Neuronal stem cell (in vitro differentiated cells): ENCODE results near the gene FOXG1.

Source experiments
- DNase-seq: peaks from one replicate; pipeline ENCODE4 v3.0.0-alpha.2; 2013; ENCODE audit warnings: low spot score
- H2AFZ ChIP-seq: one replicate; pipeline ENCODE4 v1.6.1; 2013; ENCODE audit warnings: mild to moderate bottlenecking, low read length, inconsistent platforms
- H2AK5ac ChIP-seq: 2 replicates; pipeline ENCODE4 v1.6.1; 2013; ENCODE audit warnings: low read depth, mild to moderate bottlenecking, inconsistent platforms, low read length, moderate library complexity, mixed read lengths
- H2BK120ac ChIP-seq: 2 replicates; pipeline ENCODE4 v1.6.1; 2013; ENCODE audit warnings: low read depth, mild to moderate bottlenecking, inconsistent platforms, low read length, moderate library complexity, mixed read lengths
- H2BK12ac ChIP-seq: one replicate; pipeline ENCODE4 v1.6.1; 2013; ENCODE audit warnings: low read length, inconsistent platforms
- H2BK15ac ChIP-seq: 2 replicates; pipeline ENCODE4 v1.6.1; 2013; ENCODE audit warnings: mild to moderate bottlenecking, low read length, inconsistent platforms, mixed read lengths
- H2BK5ac ChIP-seq: one replicate; pipeline ENCODE4 v1.6.1; 2013; ENCODE audit warnings: inconsistent platforms, mild to moderate bottlenecking, low read length, moderate library complexity
- H3K14ac ChIP-seq: one replicate; pipeline ENCODE4 v1.6.1; 2013; ENCODE audit warnings: low read length, inconsistent platforms
- H3K18ac ChIP-seq: 2 replicates; pipeline ENCODE4 v1.6.1; 2013; ENCODE audit warnings: low read length, inconsistent platforms
- H3K23ac ChIP-seq: 2 replicates; pipeline ENCODE4 v1.6.1; 2013; ENCODE audit warnings: low read depth, mild to moderate bottlenecking, mixed read lengths, low read length, inconsistent platforms; ENCODE audit not compliant: poor library complexity
- H3K27ac ChIP-seq: replicated peaks from 3 replicates; pipeline ENCODE4 v1.5.1; 2013; ENCODE audit warnings: low read length, inconsistent platforms
- H3K27me3 ChIP-seq, 3 experiments: 2 replicates each; pipeline ENCODE4 v1.6.1; 2013; ENCODE audit warnings: low read length in 3 of 3, mild to moderate bottlenecking in 2 of 3, inconsistent platforms in 1 of 3, low read depth in 1 of 3, mixed read lengths in 1 of 3, moderate library complexity in 1 of 3; ENCODE audit not compliant: control insufficient read depth in 3 of 3, insufficient read depth in 3 of 3
- H3K36me3 ChIP-seq, 2 donors: replicated peaks in 1 of 2; 2 replicates each; pipeline ENCODE4 v1.6.1; 2013; ENCODE audit warnings: low read length in 2 of 2; ENCODE audit not compliant: control insufficient read depth in 2 of 2, insufficient read depth in 2 of 2
- H3K4ac ChIP-seq: 2 replicates; pipeline ENCODE4 v1.6.1; 2013; ENCODE audit warnings: inconsistent platforms, mild to moderate bottlenecking, low read length, moderate library complexity
- H3K4me1 ChIP-seq, 2 donors: 1 replicate in 1 of 2; 2 replicates in 1 of 2; pipeline ENCODE4 v1.6.1; 2013; ENCODE audit warnings: low read length in 2 of 2, low read depth in 1 of 2; ENCODE audit not compliant: control insufficient read depth in 2 of 2, insufficient read depth in 1 of 2
- H3K4me2 ChIP-seq: one replicate; pipeline ENCODE4 v1.6.1; 2013; ENCODE audit warnings: mild to moderate bottlenecking, low read length, inconsistent platforms; ENCODE audit not compliant: insufficient read depth, poor library complexity, severe bottlenecking
- H3K4me3 ChIP-seq, 2 donors: 2 replicates each; pipeline ENCODE4 v1.5.1; 2013; ENCODE audit warnings: low read length in 2 of 2, mild to moderate bottlenecking in 2 of 2, inconsistent platforms in 1 of 2, moderate library complexity in 1 of 2
- H3K79me1 ChIP-seq: one replicate; pipeline ENCODE4 v1.6.1; 2013; ENCODE audit warnings: low read depth, mild to moderate bottlenecking, inconsistent platforms, low read length, moderate library complexity
- H3K9ac ChIP-seq: one replicate; pipeline ENCODE4 v1.6.1; 2013; ENCODE audit warnings: mild to moderate bottlenecking, low read depth, low read length, inconsistent platforms; ENCODE audit not compliant: poor library complexity
- H3K9me3 ChIP-seq, 2 donors: replicated peaks in 1 of 2; 2 replicates each; pipeline versions ENCODE3 to v1.6.1; 2013; ENCODE audit warnings: low read length in 2 of 2, mild to moderate bottlenecking in 2 of 2, inconsistent platforms in 1 of 2, low read depth in 1 of 2, mixed read lengths in 1 of 2, moderate library complexity in 1 of 2; ENCODE audit not compliant: control insufficient read depth in 2 of 2, insufficient read depth in 1 of 2
- H4K8ac ChIP-seq: one replicate; pipeline ENCODE4 v1.6.1; 2013; ENCODE audit warnings: low read depth, mild to moderate bottlenecking, inconsistent platforms, low read length, moderate library complexity
- H4K91ac ChIP-seq: one replicate; pipeline ENCODE4 v1.6.1; 2013; ENCODE audit warnings: low read length, low read depth, mild to moderate bottlenecking, inconsistent platforms; ENCODE audit not compliant: poor library complexity
- WGBS, 2 donors: extraction: QIAGEN DNeasy Blood & Tissue Kit; methylation state at CpG; one replicate each; pipeline ENCODE4 v1.1.7; 2013; ENCODE audit warnings: missing lambda C conversion rate in 2 of 2, mixed read lengths in 1 of 2; ENCODE audit not compliant: insufficient read length in 2 of 2, insufficient replicate concordance in 1 of 2; ENCODE audit errors: extremely low coverage in 2 of 2; 5-methylcytosine and 5-hydroxymethylcytosine counted together

Gene FOXG1

GRCh38 chr14:28762303-28762954, 4.2 kb upstream of the FOXG1 start:
- no peak overlapping the region for H2BK120ac ChIP-seq
- no peak overlapping the region for H3K9ac ChIP-seq
- peaks cover 4 to 88% (median 41%) of the 10 kb centered on the region in 3 experiments for H3K27me3 ChIP-seq
- no peak overlapping the region for H3K23ac ChIP-seq
- H2BK12ac ChIP-seq, result no peak overlapping the region
- peaks cover 4% of the 10 kb centered on the region for H3K79me1 ChIP-seq
- H3K4me3 ChIP-seq, result no peak overlapping the region
- H2AK5ac ChIP-seq, result no peak overlapping the region
- no peak overlapping the region for H3K27ac ChIP-seq
- no peak overlapping the region for H3K18ac ChIP-seq
- no peak overlapping the region for H2AFZ ChIP-seq
- DNase-seq, result no peak
- no peak overlapping the region for H3K14ac ChIP-seq
- H3K9me3 ChIP-seq, result peaks cover 0 to 2% of the 10 kb centered on the region in 2 donors
- H4K8ac ChIP-seq, result no peak overlapping the region
- H2BK5ac ChIP-seq, result no peak overlapping the region
- WGBS, 2 donors, result no CpG with 5 or more reads among the region's 8 CpGs
- H3K4me1 ChIP-seq, result peaks cover 0 to 19% of the 10 kb centered on the region in 2 donors
- no peak overlapping the region for H3K4me2 ChIP-seq
- H4K91ac ChIP-seq, result no peak overlapping the region
- H3K4ac ChIP-seq, result no peak overlapping the region
- no peak overlapping the region for H2BK15ac ChIP-seq
- peaks cover 0 to 6% of the 10 kb centered on the region in 2 donors for H3K36me3 ChIP-seq

GRCh38 chr14:28762955-28763326, 3.6 kb upstream of the FOXG1 start:
- Histone ChIP-seq H4K8ac (no peak overlapping the region), H2BK120ac (no peak overlapping the region), H3K79me1 (peaks cover 4% of the 10 kb centered on the region), H3K4me1 (peaks cover 0 to 17% of the 10 kb centered on the region in 2 donors), H3K23ac (no peak overlapping the region), H3K14ac (no peak overlapping the region), H4K91ac (no peak overlapping the region), H3K27me3 (peaks cover 3 to 86% (median 38%) of the 10 kb centered on the region in 3 experiments), H3K27ac (no peak overlapping the region), H3K9ac (no peak overlapping the region), H3K36me3 (peaks cover 0 to 8% of the 10 kb centered on the region in 2 donors), H3K4ac (no peak overlapping the region), H2BK15ac (no peak overlapping the region), H2BK5ac (no peak overlapping the region), H3K18ac (no peak overlapping the region), H3K9me3 (peaks cover 0 to 4% of the 10 kb centered on the region in 2 donors), H2AFZ (no peak overlapping the region), H2BK12ac (no peak overlapping the region), H3K4me2 (no peak overlapping the region), H2AK5ac (no peak overlapping the region), H3K4me3 (no peak overlapping the region)
- DNase-seq, result no peak
- WGBS, 2 donors, result no CpG with 5 or more reads among the region's 3 CpGs

- no peak for DNase-seq
- no peak overlapping the region for H3K27ac ChIP-seq
- no peak overlapping the region for H3K18ac ChIP-seq
- peaks cover 0 to 15% of the 10 kb centered on the region in 2 donors for H3K36me3 ChIP-seq
- H2AFZ ChIP-seq, result no peak overlapping the region
- H3K4ac ChIP-seq, result no peak overlapping the region
- no peak overlapping the region for H2AK5ac ChIP-seq
- H3K4me3 ChIP-seq, result no peak overlapping the region
- H4K8ac ChIP-seq, result no peak overlapping the region
- no peak overlapping the region for H3K23ac ChIP-seq
- H3K27me3 ChIP-seq, result peaks cover 3 to 86% (median 31%) of the 10 kb centered on the region in 3 experiments
- H2BK120ac ChIP-seq, result no peak overlapping the region
- H3K9me3 ChIP-seq, result peaks cover 0 to 6% of the 10 kb centered on the region in 2 donors
- peaks cover 7% of the 10 kb centered on the region for H3K79me1 ChIP-seq
- H2BK5ac ChIP-seq, result no peak overlapping the region
- peak overlapping the region; percentile 34 for H3K4me2 ChIP-seq
- H2BK15ac ChIP-seq, result no peak overlapping the region
- H3K9ac ChIP-seq, result no peak overlapping the region
- no peak overlapping the region for H2BK12ac ChIP-seq
- no peak overlapping the region for H4K91ac ChIP-seq
- no peak overlapping the region for H3K14ac ChIP-seq
- H3K4me1 ChIP-seq, result peaks cover 0 to 13% of the 10 kb centered on the region in 2 donors
- WGBS, 2 donors, result no CpG with 5 or more reads among the region's 4 CpGs
These were observed 2.8 kb upstream of the FOXG1 start for GRCh38 chr14:28763751-28764256.

- Histone ChIP-seq H4K91ac (no peak overlapping the region), H2BK5ac (peak overlapping the region; percentile 57), H3K23ac (no peak overlapping the region), H3K36me3 (peaks cover 0 to 16% of the 10 kb centered on the region in 2 donors), H2BK12ac (no peak overlapping the region), H2AFZ (no peak overlapping the region), H2AK5ac (no peak overlapping the region), H3K4me3 (peak overlapping the region in 1 of 2 donors; percentile 84), H2BK120ac (no peak overlapping the region), H2BK15ac (no peak overlapping the region), H3K9me3 (peaks cover 0 to 6% of the 10 kb centered on the region in 2 donors), H3K4me1 (peaks cover 0 to 13% of the 10 kb centered on the region in 2 donors), H3K79me1 (peaks cover 7% of the 10 kb centered on the region), H3K14ac (no peak overlapping the region), H3K4me2 (peak overlapping the region; percentile 68), H3K18ac (no peak overlapping the region), H3K27me3 (peaks cover 3 to 86% (median 29%) of the 10 kb centered on the region in 3 experiments), H3K4ac (no peak overlapping the region), H3K27ac (peak overlapping the region; percentile 89), H4K8ac (no peak overlapping the region), H3K9ac (no peak overlapping the region)
- no CpG with 5 or more reads among the region's 16 CpGs for WGBS, 2 donors
- no peak for DNase-seq
These were observed 2.1 kb upstream of the FOXG1 start for GRCh38 chr14:28764257-28765160.
